K562 (cell line): ENCODE measurements around the gene FILIP1. TPM values are rescaled to one million over a fixed set of nuclear protein-coding genes. Genes with fewer than 3 reads are reported as not detected.

ENCODE experiments used
- SMAD4 ChIP-seq: fragments of 250-450 bp; sonication (Bioruptor Pico); conservative IDR thresholded peaks from 2 replicates; pipeline ENCODE4 v1.8.0; 2021; ENCODE audit warnings: inconsistent platforms, mild to moderate bottlenecking, moderate library complexity
- ZSCAN29 ChIP-seq: fragments of 450-650 bp; IDR thresholded peaks from 2 replicates; pipeline ENCODE4 v1.6.1; 2017
- polyA plus RNA-seq, 8 experiments: library from polyadenylated mRNA; depleted of rRNA in 4 of 8; stranded (reverse) in 5 of 8; unstranded in 3 of 8; fragments of >200 nt; fragmentation: Nextera tagmentation in 2 of 8; fragmentation: Illumina TruSeq in 1 of 8; extraction: Ambion mirVana in 2 of 8; extraction: Trizol in 1 of 8; gene quantifications; 2 replicates each; pipeline versions ENCODE4 v1.2.1 to v1.2.3, GENCODE V29; 2011 to 2014; ENCODE audit warnings: inconsistent platforms in 1 of 8, missing spikeins in 1 of 8
- total RNA-seq, 7 experiments: library from RNA; depleted of rRNA in 6 of 7; stranded (reverse); fragments of >200 nt in 6 of 7; fragmentation: Illumina TruSeq in 2 of 7; extraction: Trizol in 2 of 7; gene quantifications; 2 replicates each; pipeline versions ENCODE4 v1.2.1 to v1.2.3, GENCODE V29; 2011 to 2021; ENCODE audit warnings: low replicate concordance in 1 of 7
- TF ChIP-seq, protein P1 (sequence below), 2 experiments: fragments of 450-650 bp; formaldehyde crosslinking in 1 of 2; IDR thresholded peaks; 2 replicates each; pipeline versions ENCODE4 v1.4.0 to v1.6.1; 2014 to 2020; ENCODE audit warnings: mild to moderate bottlenecking in 2 of 2, borderline replicate concordance in 1 of 2, low read depth in 1 of 2
- TF ChIP-seq, protein P2 (sequence below), 3 experiments: IDR thresholded peaks in 2 of 3; conservative IDR thresholded peaks in 1 of 3; 2 replicates each; pipeline ENCODE4 v1.5.1; 2011 to 2012; ENCODE audit warnings: low read length in 3 of 3, mild to moderate bottlenecking in 3 of 3, control low read depth in 2 of 3, improper control_type of control experiment in 1 of 3, inconsistent platforms in 1 of 3, low read depth in 1 of 3, mixed read lengths in 1 of 3, moderate library complexity in 1 of 3; ENCODE audit not compliant: insufficient read depth in 2 of 3

Gene FILIP1
- total and polyA plus RNA-seq, 9 of the 15 experiments (the other 6 are each of a cell fraction or from before 2014, with no cell fraction given), result 0.03 to 0.25 (median 0.10) TPM; not detected in 1

DNA sequence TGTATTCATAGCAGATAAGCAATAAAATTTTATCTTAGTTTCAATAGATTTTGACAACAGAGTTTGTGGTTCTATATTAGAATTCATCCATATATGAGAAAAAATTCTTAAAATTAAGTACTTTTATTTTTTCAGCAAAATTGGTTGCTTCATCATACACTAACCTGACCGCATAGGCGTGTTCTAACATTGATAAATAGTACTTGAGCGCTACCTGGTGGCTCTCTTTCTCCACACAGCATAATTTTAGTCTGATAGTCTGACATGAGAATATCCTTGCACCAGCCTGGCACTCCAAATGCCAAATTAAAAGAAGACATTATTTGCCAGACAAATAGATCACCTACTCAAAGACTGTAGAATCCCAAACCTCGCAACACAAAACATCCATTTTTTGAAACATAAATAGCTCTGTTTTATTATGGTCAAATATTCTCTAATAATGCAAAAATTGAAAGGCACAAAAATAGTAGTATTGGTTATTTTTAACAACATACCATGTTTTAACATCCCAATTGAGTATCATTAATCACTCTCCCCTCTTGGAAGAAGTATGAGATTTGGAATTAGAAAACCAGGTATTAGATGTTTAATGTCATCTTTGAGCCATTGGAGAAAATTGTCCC, 33.0 kb upstream of the FILIP1 start (continued):
- TF ChIP-seq, protein P1, sequence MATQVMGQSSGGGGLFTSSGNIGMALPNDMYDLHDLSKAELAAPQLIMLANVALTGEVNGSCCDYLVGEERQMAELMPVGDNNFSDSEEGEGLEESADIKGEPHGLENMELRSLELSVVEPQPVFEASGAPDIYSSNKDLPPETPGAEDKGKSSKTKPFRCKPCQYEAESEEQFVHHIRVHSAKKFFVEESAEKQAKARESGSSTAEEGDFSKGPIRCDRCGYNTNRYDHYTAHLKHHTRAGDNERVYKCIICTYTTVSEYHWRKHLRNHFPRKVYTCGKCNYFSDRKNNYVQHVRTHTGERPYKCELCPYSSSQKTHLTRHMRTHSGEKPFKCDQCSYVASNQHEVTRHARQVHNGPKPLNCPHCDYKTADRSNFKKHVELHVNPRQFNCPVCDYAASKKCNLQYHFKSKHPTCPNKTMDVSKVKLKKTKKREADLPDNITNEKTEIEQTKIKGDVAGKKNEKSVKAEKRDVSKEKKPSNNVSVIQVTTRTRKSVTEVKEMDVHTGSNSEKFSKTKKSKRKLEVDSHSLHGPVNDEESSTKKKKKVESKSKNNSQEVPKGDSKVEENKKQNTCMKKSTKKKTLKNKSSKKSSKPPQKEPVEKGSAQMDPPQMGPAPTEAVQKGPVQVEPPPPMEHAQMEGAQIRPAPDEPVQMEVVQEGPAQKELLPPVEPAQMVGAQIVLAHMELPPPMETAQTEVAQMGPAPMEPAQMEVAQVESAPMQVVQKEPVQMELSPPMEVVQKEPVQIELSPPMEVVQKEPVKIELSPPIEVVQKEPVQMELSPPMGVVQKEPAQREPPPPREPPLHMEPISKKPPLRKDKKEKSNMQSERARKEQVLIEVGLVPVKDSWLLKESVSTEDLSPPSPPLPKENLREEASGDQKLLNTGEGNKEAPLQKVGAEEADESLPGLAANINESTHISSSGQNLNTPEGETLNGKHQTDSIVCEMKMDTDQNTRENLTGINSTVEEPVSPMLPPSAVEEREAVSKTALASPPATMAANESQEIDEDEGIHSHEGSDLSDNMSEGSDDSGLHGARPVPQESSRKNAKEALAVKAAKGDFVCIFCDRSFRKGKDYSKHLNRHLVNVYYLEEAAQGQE (IDR thresholded peaks at IDR 0.05; ENCODE audit: borderline replicate concordance), result peak; percentile 81; the same call in 1 of the 2 replicates
- TF ChIP-seq, protein P1 (CRISPR knock-in tag; IDR thresholded peaks at IDR 0.05; ENCODE audit: low read depth), result no peak
- TF ChIP-seq SMAD4 (CRISPR knock-in tag) (no peak), ZSCAN29 (peak; percentile 65; the same call in 1 of the 2 replicates)
- TF ChIP-seq, protein P2, sequence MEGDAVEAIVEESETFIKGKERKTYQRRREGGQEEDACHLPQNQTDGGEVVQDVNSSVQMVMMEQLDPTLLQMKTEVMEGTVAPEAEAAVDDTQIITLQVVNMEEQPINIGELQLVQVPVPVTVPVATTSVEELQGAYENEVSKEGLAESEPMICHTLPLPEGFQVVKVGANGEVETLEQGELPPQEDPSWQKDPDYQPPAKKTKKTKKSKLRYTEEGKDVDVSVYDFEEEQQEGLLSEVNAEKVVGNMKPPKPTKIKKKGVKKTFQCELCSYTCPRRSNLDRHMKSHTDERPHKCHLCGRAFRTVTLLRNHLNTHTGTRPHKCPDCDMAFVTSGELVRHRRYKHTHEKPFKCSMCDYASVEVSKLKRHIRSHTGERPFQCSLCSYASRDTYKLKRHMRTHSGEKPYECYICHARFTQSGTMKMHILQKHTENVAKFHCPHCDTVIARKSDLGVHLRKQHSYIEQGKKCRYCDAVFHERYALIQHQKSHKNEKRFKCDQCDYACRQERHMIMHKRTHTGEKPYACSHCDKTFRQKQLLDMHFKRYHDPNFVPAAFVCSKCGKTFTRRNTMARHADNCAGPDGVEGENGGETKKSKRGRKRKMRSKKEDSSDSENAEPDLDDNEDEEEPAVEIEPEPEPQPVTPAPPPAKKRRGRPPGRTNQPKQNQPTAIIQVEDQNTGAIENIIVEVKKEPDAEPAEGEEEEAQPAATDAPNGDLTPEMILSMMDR (IDR thresholded peaks at IDR 0.05 in 2 of 3, conservative IDR thresholded peaks at IDR 0.05 in 1 of 3; ENCODE audit: insufficient read depth in 2 of 3, low read depth in 1 of 3, low read length in 3 of 3), result peak; percentile 55 to 80 (median 64); a peak in 5 of 6 replicates
